HG02759 (cell line): Measurements from ENCODE around the gene PLA2G4C.

ENCODE experiments used
- ATAC-seq: cut with Tn5 transposase; IDR thresholded peaks from one replicate; pipeline ENCODE4 v1.9.1; 2021; ENCODE audit warnings: mild to moderate bottlenecking, moderate library complexity; ENCODE audit not compliant: unreplicated experiment

Gene PLA2G4C

GRCh38 chr19:48110350-48110966 lies at the start of gene PLA2G4C:
PLA2G4C (minus strand) TSS chr19:48110817; CDS start chr19:48106529, 4,288 bp downstream.
- ATAC-seq: peak; percentile 61

- no peak for ATAC-seq
Measured at GRCh38 chr19:48158210-48158790, 47.7 kb upstream of the PLA2G4C start.

- ATAC-seq: no peak
Measured at GRCh38 chr19:48154003-48154402, 43.4 kb upstream of the PLA2G4C start.

GRCh38 chr19:48152551-48152950 lies 41.9 kb upstream of the PLA2G4C start:
- no peak for ATAC-seq

- no peak for ATAC-seq
Measured at GRCh38 chr19:48149430-48149829, 38.8 kb upstream of the PLA2G4C start.

- no peak for ATAC-seq
Measured at GRCh38 chr19:48148576-48148975, 38.0 kb upstream of the PLA2G4C start.

- no peak for ATAC-seq
Measured at GRCh38 chr19:48147597-48148175, 37.1 kb upstream of the PLA2G4C start.

GRCh38 chr19:48139053-48139452 lies 28.4 kb upstream of the PLA2G4C start:
- ATAC-seq: no peak

GRCh38 chr19:48137411-48137810 lies 26.8 kb upstream of the PLA2G4C start:
- ATAC-seq: no peak

GRCh38 chr19:48136547-48136946 lies 25.9 kb upstream of the PLA2G4C start:
- no peak for ATAC-seq

- ATAC-seq: no peak
Measured at GRCh38 chr19:48135411-48135810, 24.8 kb upstream of the PLA2G4C start.

GRCh38 chr19:48133094-48133493 lies 22.5 kb upstream of the PLA2G4C start:
- ATAC-seq: no peak

- no peak for ATAC-seq
Measured at GRCh38 chr19:48127561-48127960, 16.9 kb upstream of the PLA2G4C start.

- no peak for ATAC-seq
Measured at GRCh38 chr19:48123907-48124651, 13.5 kb upstream of the PLA2G4C start.

- no peak for ATAC-seq
Measured at GRCh38 chr19:48122421-48122820, 11.8 kb upstream of the PLA2G4C start.

GRCh38 chr19:48121909-48122371 lies 11.3 kb upstream of the PLA2G4C start:
- no peak for ATAC-seq

- no peak for ATAC-seq
Measured at GRCh38 chr19:48121066-48121465, 10.4 kb upstream of the PLA2G4C start.

GRCh38 chr19:48120505-48120904 lies 9.9 kb upstream of the PLA2G4C start:
- no peak for ATAC-seq

GRCh38 chr19:48118131-48118517 lies 7.5 kb upstream of the PLA2G4C start:
- no peak for ATAC-seq

GRCh38 chr19:48117515-48118130 lies 7.0 kb upstream of the PLA2G4C start:
- ATAC-seq: no peak

GRCh38 chr19:48113190-48113917 lies 2.7 kb upstream of the PLA2G4C start:
- ATAC-seq: no peak
